ENCODE data around the gene NEGR1. TPM values are rescaled to one million over a fixed set of nuclear protein-coding genes. Genes with fewer than 3 reads are reported as not detected.

Gene NEGR1
- total RNA-seq, 1 donor from 2014 or later: 7.6 TPM

DNA sequence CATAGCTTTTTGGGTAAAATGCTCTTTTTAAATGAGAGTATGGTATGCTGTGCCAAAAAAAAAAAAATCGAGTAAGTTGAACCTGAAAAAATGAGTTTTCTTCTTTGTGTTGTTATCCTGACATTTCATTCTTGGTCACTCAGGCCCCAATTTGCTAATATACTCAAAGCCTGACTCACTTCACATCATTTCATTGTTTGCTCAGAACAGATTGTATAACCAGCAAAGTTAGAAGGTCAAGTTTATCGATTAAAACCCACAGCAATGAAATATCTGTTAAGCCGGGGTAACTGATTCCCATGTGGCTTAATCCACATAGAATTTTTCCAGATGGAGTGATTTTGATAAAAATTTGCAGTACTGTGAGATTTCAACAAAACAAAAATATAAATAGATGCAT lies 363.7 kb downstream of the NEGR1 start:
- Mint-ChIP-seq H3K4me3 (ENCODE audit: unreplicated experiment) (no peak overlapping the region), H3K27ac (ENCODE audit: unreplicated experiment) (no peak overlapping the region), H3K36me3 (ENCODE audit: unreplicated experiment) (no peaks in the 10 kb centered on the region), H3K9me3 (ENCODE audit: unreplicated experiment) (peaks cover 4% of the 10 kb centered on the region), H3K4me1 (ENCODE audit: unreplicated experiment) (peaks cover 1% of the 10 kb centered on the region), H3K27me3 (ENCODE audit: unreplicated experiment) (no peaks in the 10 kb centered on the region)
- DNase-seq (ENCODE audit: extremely low spot score, unreplicated experiment): no peak
- TF ChIP-seq, protein P1, sequence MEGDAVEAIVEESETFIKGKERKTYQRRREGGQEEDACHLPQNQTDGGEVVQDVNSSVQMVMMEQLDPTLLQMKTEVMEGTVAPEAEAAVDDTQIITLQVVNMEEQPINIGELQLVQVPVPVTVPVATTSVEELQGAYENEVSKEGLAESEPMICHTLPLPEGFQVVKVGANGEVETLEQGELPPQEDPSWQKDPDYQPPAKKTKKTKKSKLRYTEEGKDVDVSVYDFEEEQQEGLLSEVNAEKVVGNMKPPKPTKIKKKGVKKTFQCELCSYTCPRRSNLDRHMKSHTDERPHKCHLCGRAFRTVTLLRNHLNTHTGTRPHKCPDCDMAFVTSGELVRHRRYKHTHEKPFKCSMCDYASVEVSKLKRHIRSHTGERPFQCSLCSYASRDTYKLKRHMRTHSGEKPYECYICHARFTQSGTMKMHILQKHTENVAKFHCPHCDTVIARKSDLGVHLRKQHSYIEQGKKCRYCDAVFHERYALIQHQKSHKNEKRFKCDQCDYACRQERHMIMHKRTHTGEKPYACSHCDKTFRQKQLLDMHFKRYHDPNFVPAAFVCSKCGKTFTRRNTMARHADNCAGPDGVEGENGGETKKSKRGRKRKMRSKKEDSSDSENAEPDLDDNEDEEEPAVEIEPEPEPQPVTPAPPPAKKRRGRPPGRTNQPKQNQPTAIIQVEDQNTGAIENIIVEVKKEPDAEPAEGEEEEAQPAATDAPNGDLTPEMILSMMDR (IDR thresholded peaks at IDR 0.05): no peak

DNA sequence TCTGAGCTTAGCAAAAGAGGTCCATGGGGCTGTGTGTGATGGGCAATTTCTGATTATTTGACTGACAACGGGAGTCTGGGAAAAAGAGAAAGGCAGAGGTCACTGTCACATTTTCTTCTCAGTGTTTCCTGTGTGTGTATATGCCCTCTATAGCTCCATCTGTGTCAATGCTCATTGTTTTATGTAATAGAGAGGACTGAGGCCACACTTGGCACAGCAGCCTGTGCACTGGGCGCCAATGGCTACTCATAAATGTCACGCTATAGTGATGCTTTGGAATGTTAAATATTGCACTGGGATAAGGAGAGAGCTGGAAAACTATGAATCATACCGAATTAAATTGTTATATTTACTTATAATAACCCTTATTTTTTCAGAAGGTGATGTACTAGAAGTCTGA lies 365.4 kb downstream of the NEGR1 start:
- no peak for DNase-seq (ENCODE audit: extremely low spot score, unreplicated experiment)
- TF ChIP-seq, protein P1 (IDR thresholded peaks at IDR 0.05): no peak
- Mint-ChIP-seq H3K27me3 (ENCODE audit: unreplicated experiment) (no peaks in the 10 kb centered on the region), H3K27ac (ENCODE audit: unreplicated experiment) (no peak overlapping the region), H3K36me3 (ENCODE audit: unreplicated experiment) (no peaks in the 10 kb centered on the region), H3K4me3 (ENCODE audit: unreplicated experiment) (no peak overlapping the region), H3K9me3 (ENCODE audit: unreplicated experiment) (peaks cover 4% of the 10 kb centered on the region), H3K4me1 (ENCODE audit: unreplicated experiment) (peaks cover 1% of the 10 kb centered on the region)

DNA sequence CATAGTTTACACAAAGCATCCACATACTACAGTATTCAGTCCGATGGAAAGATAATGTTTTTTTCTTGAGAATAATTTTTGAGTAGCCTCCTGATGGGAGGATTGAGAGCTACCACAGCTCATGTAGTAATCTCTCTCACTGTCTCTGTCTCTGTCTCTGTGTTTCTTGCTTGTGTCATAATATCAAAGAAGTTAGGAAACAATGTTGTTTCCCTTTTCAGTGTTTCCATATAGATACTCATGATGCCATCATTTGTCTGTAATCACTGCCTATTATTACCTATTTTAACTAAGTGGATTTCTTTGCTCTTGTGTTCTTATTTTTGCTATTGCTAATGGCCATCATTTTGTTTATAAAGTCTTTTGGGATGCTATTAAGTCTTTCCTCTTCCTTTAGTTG lies 367.7 kb downstream of the NEGR1 start:
- H3K27ac Mint-ChIP-seq (ENCODE audit: unreplicated experiment): no peak overlapping the region
- H3K4me1 Mint-ChIP-seq (ENCODE audit: unreplicated experiment): peaks cover 1% of the 10 kb centered on the region
- peaks cover 4% of the 10 kb centered on the region for H3K9me3 Mint-ChIP-seq (ENCODE audit: unreplicated experiment)
- H3K27me3 Mint-ChIP-seq (ENCODE audit: unreplicated experiment): no peaks in the 10 kb centered on the region
- DNase-seq (ENCODE audit: extremely low spot score, unreplicated experiment): no peak
- H3K4me3 Mint-ChIP-seq (ENCODE audit: unreplicated experiment): no peak overlapping the region
- TF ChIP-seq, protein P1 (IDR thresholded peaks at IDR 0.05): no peak
- H3K36me3 Mint-ChIP-seq (ENCODE audit: unreplicated experiment): no peaks in the 10 kb centered on the region

DNA sequence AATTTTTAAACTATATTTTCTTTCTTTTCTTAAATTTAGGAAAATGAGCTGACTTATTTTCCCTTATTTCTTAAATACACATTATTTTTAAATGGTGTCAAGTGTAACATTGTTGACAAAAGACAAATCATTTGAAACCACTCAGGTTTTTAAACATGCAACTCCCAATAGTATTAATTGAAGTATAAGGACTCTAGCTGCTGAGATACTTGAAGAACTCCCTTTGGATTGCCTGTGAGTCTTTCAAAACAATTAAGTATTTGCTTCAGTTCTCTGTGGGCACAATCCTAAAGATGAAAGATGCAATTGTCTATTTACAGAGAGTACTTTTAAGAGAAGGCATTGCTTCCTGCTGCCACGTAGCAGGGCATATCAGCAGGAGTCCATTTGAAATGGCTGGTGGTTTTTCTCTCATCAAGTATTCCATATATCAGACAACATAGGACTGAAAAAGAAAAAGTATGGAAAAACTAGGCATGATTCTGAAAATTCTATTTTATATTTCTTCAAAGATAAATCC lies 373.4 kb downstream of the NEGR1 start:
- no peaks in the 10 kb centered on the region for H3K9me3 Mint-ChIP-seq (ENCODE audit: unreplicated experiment)
- peaks cover 5% of the 10 kb centered on the region for H3K4me1 Mint-ChIP-seq (ENCODE audit: unreplicated experiment)
- no peaks in the 10 kb centered on the region for H3K36me3 Mint-ChIP-seq (ENCODE audit: unreplicated experiment)
- no peak overlapping the region for H3K27ac Mint-ChIP-seq (ENCODE audit: unreplicated experiment)
- no peak overlapping the region for H3K4me3 Mint-ChIP-seq (ENCODE audit: unreplicated experiment)
- no peak for DNase-seq (ENCODE audit: extremely low spot score, unreplicated experiment)
- H3K27me3 Mint-ChIP-seq (ENCODE audit: unreplicated experiment): no peaks in the 10 kb centered on the region
- TF ChIP-seq, protein P1 (IDR thresholded peaks at IDR 0.05): no peak

DNA sequence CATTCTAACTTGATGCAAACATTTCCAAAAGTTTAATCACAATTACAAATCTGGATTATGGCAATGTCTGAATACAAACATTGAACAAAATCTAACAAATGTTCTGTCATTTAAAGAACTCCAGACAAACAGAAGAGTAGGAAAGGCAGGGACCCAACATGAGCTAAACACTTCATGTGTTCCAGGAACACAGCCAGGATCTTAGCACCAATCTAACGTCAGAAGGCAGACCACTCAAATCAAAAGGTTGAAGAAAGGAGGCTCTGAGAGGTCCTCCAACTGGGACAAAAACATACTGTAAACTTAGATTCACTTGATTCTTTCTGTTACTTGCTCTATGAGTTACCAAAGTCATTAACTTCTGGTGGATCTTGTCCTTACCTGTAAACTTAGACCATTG lies 374.0 kb downstream of the NEGR1 start:
- no peaks in the 10 kb centered on the region for H3K9me3 Mint-ChIP-seq (ENCODE audit: unreplicated experiment)
- no peak overlapping the region for H3K27ac Mint-ChIP-seq (ENCODE audit: unreplicated experiment)
- TF ChIP-seq, protein P1 (IDR thresholded peaks at IDR 0.05): no peak
- H3K36me3 Mint-ChIP-seq (ENCODE audit: unreplicated experiment): no peaks in the 10 kb centered on the region
- no peaks in the 10 kb centered on the region for H3K27me3 Mint-ChIP-seq (ENCODE audit: unreplicated experiment)
- H3K4me3 Mint-ChIP-seq (ENCODE audit: unreplicated experiment): no peak overlapping the region
- H3K4me1 Mint-ChIP-seq (ENCODE audit: unreplicated experiment): peaks cover 5% of the 10 kb centered on the region
- no peak for DNase-seq (ENCODE audit: extremely low spot score, unreplicated experiment)
